C4-2B (cell line): ENCODE data around the gene HS3ST6.

ENCODE experiments used
- H3K27ac ChIP-seq: fragments of 450-650 bp; 2 replicates; pipeline ENCODE4 v1.5.1; 2017
- ZFX ChIP-seq: fragments of 450-650 bp; IDR thresholded peaks from 2 replicates; pipeline ENCODE4 v1.6.1; 2017
- TF ChIP-seq, protein P1 (sequence below): fragments of 450-650 bp; conservative IDR thresholded peaks from 2 replicates; pipeline ENCODE4 v1.5.1; 2017; ENCODE audit warnings: mild to moderate bottlenecking

Gene HS3ST6

GRCh38 chr16:1950047-1950446, 31.8 kb upstream of the HS3ST6 start:
- H3K27ac ChIP-seq = no peak overlapping the region
- TF ChIP-seq ZFX = no peak
- TF ChIP-seq, protein P1, sequence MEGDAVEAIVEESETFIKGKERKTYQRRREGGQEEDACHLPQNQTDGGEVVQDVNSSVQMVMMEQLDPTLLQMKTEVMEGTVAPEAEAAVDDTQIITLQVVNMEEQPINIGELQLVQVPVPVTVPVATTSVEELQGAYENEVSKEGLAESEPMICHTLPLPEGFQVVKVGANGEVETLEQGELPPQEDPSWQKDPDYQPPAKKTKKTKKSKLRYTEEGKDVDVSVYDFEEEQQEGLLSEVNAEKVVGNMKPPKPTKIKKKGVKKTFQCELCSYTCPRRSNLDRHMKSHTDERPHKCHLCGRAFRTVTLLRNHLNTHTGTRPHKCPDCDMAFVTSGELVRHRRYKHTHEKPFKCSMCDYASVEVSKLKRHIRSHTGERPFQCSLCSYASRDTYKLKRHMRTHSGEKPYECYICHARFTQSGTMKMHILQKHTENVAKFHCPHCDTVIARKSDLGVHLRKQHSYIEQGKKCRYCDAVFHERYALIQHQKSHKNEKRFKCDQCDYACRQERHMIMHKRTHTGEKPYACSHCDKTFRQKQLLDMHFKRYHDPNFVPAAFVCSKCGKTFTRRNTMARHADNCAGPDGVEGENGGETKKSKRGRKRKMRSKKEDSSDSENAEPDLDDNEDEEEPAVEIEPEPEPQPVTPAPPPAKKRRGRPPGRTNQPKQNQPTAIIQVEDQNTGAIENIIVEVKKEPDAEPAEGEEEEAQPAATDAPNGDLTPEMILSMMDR = no peak

- no peak overlapping the region for H3K27ac ChIP-seq
- TF ChIP-seq ZFX = no peak
- TF ChIP-seq, protein P1 = no peak
These were observed 31.3 kb upstream of the HS3ST6 start for GRCh38 chr16:1949507-1949906.

DNA sequence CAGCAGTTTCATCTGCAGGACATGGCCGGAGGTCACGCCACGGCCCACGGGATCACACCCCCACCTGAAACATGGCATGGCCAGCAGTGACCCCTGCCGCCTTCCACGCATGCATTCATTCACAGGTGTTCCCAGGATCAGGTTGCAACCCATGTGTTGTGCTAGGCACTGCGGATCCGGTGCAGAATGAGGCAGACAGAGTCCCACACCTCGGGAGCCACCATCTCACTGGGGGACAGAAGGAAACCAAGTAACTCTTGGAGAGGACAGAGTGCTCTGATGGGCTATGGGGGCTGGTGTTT, 29.1 kb upstream of the HS3ST6 start:
- no peak for TF ChIP-seq ZFX
- TF ChIP-seq, protein P1 = no peak

GRCh38 chr16:1946495-1947368, 28.5 kb upstream of the HS3ST6 start:
- no peak overlapping the region for H3K27ac ChIP-seq
- no peak for TF ChIP-seq ZFX
- TF ChIP-seq, protein P1 = no peak

More for the DNA sequence above, 29.1 kb upstream of the HS3ST6 start:
- no peak overlapping the region for H3K27ac ChIP-seq

DNA sequence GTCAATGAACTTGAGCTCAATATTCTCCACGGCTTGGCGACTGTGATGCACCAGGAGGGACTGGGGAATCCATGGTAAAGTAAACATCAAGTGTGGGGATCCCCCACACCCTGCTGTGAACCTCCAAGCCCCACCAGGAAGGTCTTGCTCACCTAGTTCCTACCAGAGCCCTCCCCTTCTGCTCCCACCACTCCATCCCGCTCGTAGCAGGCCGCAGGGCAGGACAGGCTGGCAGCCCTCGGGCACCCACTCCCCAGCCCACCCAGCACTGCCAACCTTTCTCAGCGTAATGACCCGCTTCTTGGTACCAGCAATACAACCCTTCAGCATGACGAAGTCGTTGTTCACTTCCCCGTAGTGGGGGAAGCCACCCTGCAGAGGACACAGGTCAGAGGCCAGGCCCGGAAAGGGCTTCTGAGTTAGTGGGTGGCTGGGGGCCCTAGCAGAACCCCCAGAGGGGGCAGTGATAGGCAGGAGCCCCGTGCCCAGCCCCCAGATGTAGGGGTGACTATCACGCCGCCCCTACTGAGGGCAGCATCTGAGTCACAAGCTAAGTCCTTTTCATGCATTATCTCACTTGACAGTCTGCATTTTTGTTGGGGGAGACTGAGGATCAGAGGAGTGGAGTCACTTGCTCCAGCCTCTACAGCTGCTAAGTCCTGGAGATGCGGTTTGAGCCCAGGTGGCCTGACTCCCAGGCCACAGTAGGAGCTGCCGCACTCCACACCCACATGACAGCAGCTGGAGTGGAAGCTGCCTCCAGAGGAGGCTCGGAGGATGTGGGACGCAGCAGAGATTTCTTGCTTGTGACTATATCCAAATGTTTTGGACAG, 27.6 kb upstream of the HS3ST6 start:
- TF ChIP-seq ZFX = no peak
- TF ChIP-seq, protein P1 = no peak
- no peak overlapping the region for H3K27ac ChIP-seq

- TF ChIP-seq, protein P1 = no peak
- TF ChIP-seq ZFX = no peak
- no peak overlapping the region for H3K27ac ChIP-seq
These were observed 26.5 kb upstream of the HS3ST6 start for GRCh38 chr16:1944612-1945199.
